Measurements from ENCODE around the gene CHIT1.

The CHIT1 gene

DNA sequence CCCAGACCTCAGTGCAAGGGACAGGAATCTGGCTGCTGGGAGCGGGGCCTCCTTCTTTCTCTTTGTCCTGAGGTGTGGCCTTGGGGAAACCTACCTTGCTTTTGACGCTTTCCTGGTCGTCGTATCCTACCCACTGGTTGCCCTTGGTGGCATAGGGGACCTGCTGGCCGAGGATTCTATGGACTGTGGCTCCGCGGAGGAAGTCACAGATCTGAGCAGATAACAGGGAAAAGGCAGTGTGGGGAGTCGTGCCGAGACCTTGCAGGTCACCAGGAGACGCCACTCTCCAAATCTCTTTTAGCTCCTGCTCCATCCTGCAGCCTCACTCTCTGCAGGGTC is 49.8 kb downstream of the CHIT1 start:
- TF ChIP-seq, protein P1, sequence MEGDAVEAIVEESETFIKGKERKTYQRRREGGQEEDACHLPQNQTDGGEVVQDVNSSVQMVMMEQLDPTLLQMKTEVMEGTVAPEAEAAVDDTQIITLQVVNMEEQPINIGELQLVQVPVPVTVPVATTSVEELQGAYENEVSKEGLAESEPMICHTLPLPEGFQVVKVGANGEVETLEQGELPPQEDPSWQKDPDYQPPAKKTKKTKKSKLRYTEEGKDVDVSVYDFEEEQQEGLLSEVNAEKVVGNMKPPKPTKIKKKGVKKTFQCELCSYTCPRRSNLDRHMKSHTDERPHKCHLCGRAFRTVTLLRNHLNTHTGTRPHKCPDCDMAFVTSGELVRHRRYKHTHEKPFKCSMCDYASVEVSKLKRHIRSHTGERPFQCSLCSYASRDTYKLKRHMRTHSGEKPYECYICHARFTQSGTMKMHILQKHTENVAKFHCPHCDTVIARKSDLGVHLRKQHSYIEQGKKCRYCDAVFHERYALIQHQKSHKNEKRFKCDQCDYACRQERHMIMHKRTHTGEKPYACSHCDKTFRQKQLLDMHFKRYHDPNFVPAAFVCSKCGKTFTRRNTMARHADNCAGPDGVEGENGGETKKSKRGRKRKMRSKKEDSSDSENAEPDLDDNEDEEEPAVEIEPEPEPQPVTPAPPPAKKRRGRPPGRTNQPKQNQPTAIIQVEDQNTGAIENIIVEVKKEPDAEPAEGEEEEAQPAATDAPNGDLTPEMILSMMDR (IDR thresholded peaks at IDR 0.05; ENCODE audit: borderline replicate concordance, insufficient read depth, low read depth, low read length): no peak
- H3K4me3 ChIP-seq (ENCODE audit: low read depth, low read length): no peak overlapping the region

DNA sequence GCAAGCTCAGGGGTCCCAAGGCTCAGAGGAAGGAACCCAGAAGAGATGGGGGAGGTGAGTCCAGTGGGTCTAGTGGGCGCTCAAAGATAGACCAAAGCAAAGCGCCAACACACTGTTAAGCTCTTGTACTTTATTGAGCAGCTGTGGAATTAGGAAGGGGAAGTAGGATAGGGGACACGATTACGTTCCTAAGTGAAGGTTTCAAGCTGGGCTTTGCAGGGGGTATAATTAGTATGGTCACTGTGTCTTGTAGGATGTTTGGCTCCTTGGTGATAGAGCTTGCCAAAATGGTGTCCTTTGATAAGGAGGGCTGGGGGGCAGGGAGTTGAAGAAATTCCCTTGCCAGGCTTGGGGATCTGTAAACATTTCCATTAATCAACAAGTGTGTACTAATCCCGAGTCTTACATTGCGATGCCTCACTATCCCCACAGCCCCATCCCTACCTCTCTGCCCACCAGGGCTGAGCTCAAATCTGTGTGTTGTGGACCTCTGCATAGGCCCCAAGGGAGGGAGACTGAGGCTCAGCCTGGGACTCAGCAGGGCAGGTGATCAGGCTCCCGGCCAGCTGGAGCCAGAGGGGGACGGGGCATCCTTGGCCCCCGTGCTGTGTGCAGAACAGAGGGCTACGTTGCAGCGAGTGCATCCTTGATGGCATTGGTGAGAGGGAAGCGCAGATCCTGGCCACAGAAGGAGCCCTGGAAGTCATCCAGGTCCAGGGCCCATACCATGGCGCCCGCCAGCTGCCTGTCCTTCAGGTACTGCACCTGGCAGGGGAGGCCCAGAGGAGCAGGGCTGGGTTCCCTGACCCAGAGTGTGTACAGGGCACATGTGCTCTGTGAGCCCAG is 50.4 kb downstream of the CHIT1 start:
- H3K4me3 ChIP-seq (ENCODE audit: low read depth, low read length): no peak overlapping the region
- TF ChIP-seq, protein P1 (IDR thresholded peaks at IDR 0.05; ENCODE audit: borderline replicate concordance, insufficient read depth, low read depth, low read length): no peak

DNA sequence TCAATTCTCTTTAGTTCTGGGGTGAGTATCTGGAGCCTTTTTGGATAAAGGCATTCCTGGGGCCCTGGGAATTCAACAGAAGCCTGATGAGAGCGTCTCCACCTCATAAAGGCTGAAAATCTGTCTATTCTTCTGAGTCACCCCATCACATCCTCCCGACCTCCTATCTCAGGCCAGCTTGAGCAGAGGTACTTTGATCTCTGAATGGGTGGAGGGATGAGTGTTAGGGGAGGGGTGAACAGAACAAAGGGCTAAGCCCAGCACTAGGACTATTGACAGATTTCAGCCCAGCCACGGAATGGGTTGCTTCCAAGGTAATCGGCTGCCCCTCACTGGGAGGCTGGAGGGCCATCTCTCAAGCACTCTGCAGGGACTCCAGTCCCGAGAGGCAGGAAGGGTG is 51.4 kb downstream of the CHIT1 start:
- H3K4me3 ChIP-seq (ENCODE audit: low read depth, low read length): no peak overlapping the region
- TF ChIP-seq, protein P1 (IDR thresholded peaks at IDR 0.05; ENCODE audit: borderline replicate concordance, insufficient read depth, low read depth, low read length): no peak

DNA sequence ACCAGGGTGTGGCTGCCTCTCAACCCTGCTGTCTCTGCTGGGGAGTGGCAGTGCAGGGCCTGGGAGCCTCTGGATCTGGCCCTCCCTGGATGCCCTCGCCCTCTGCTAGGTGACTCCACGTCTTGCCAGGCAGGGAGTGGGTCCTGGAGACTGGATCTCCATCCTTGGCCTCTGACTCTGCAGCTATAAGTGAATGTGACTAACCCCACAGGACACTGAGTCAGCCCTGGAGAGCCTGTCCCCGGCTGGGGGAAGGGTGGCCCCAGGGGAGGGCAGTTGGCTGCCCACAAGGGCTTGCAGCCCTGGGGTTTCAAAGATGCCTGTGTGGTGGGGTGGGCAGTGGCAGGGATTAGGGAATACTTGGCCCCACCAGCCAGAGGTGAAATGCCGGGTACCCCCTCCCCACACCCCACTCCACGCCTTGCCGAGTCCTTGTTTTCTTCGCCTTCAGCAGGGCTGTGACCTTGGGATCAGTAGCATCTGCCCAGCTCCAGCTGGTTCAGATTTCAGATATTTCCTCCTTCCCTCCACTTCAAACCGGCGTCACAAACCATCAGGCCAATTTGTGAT is 51.9 kb downstream of the CHIT1 start:
- TF ChIP-seq, protein P1 (IDR thresholded peaks at IDR 0.05; ENCODE audit: borderline replicate concordance, insufficient read depth, low read depth, low read length): no peak
- H3K4me3 ChIP-seq (ENCODE audit: low read depth, low read length): no peak overlapping the region

DNA sequence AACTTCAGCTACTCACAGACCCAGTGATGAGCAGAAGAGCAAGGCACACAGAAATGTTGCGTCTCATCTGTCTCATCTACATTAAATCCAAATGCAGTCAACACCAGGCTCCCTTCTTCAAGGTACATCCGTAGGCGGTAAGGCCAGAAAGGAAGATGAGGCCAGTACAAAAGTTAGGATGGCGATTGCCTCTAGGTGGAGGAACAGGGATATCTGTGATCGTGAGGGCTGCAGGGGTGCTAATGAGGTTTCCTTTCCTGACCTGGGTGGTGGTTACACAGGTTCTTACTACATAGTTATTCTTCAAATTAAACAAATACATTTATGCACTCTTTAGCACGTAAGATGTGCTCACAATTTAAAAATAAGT is 52.5 kb downstream of the CHIT1 start:
- TF ChIP-seq, protein P1 (IDR thresholded peaks at IDR 0.05; ENCODE audit: borderline replicate concordance, insufficient read depth, low read depth, low read length): no peak
- no peak overlapping the region for H3K4me3 ChIP-seq (ENCODE audit: low read depth, low read length)

DNA sequence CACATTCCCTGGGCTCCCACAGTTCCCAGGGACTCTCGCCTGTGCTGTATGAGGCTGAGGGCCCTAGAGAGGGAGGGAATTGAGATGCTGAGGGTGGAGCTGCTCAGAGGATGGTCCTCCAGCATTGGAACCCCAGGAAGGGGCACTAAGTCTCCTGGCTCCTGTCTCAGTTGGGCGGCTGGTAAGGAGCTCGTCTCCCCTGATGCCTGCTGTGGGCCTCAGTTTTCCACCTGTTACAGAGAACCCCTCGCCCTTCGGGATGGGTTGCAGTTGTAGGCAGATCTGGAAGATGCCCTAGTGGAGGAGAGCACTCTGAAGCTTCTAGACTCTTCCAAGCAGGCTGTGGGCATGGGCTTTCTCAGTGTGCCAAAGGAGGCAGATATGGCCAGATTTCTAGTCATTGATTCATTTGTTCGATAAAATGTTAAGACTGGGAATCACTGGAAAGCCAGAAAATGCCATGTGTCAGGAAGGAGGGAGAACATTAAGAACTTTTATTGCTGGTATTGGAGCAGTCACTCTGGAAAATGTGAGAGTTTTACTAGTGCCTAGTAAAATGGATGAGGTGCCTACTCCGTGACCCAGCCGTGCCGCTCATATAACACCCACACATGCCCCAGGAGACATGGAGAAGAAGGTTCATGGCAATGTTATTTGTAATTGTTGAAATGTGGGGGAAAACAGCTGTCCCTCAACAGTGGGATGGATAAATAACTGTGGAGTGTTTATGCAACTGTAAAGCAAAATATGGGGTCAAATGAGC is 53.0 kb downstream of the CHIT1 start:
- H3K4me3 ChIP-seq (ENCODE audit: low read depth, low read length): no peak overlapping the region
- TF ChIP-seq, protein P1 (IDR thresholded peaks at IDR 0.05; ENCODE audit: borderline replicate concordance, insufficient read depth, low read depth, low read length): no peak
